ENCODE results near the gene IL18.

Gene IL18

DNA sequence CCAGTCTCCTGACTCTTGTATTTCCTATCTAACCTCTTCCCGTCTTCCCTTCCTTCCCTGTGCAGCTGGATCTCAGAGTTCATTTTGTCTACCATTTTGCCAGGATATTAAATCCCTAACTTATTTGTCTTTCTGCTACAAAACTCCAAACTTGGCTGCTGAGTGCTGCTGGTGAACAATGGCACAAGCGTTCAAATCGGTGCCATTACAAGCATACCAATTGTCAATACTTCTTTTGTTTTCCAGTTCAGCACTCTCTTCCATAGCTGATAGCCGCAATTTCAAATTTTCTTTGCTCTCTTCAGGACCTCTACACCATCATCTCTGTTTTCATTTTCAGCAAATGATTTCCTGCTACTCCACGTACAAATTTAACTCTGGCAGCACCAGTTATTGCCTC lies 13.4 kb downstream of the IL18 start:
- no peaks in the 10 kb centered on the region for H3K27me3 ChIP-seq (ENCODE audit: low read depth, low read length)
- H3K36me3 ChIP-seq (ENCODE audit: control insufficient read depth in 1 of 2, insufficient read depth in 2 of 2, low read length in 2 of 2): peaks cover 0 to 9% of the 10 kb centered on the region in 2 donors
- no peaks in the 10 kb centered on the region for H3K4me1 ChIP-seq (ENCODE audit: control insufficient read depth in 1 of 2, insufficient read depth in 2 of 2, low read length in 2 of 2)
- no peaks in the 10 kb centered on the region for H3K9me3 ChIP-seq (ENCODE audit: control insufficient read depth in 1 of 2, low read length in 2 of 2)
- H3K4me3 ChIP-seq (ENCODE audit: low read depth in 1 of 2, low read length in 2 of 2): no peak overlapping the region
- no peak overlapping the region for H3K27ac ChIP-seq (ENCODE audit: low read length)

DNA sequence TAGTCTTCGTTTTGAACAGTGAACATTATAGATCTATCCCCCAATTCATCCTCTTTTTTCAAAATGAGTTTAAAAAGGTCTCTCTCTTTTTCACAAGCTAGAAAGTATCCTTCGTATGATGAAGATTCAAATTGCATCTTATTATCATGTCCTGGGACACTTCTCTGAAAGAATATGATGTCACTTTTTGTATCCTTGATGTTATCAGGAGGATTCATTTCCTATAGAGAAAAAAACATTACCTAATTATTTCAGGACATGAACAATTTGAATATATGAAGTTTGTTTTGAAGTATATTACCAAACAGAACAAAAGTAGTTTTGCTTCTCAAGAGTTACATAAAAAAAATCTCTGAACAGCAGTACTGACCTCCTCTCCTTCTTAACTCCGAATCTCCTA lies 20.3 kb downstream of the IL18 start:
- Histone ChIP-seq H3K27me3 (ENCODE audit: low read depth, low read length) (no peaks in the 10 kb centered on the region), H3K36me3 (ENCODE audit: control insufficient read depth in 1 of 2, insufficient read depth in 2 of 2, low read length in 2 of 2) (peaks cover 0 to 3% of the 10 kb centered on the region in 2 donors), H3K9me3 (ENCODE audit: control insufficient read depth in 1 of 2, low read length in 2 of 2) (peaks cover 0 to 5% of the 10 kb centered on the region in 2 donors), H3K4me1 (ENCODE audit: control insufficient read depth in 1 of 2, insufficient read depth in 2 of 2, low read length in 2 of 2) (no peaks in the 10 kb centered on the region), H3K4me3 (ENCODE audit: low read depth in 1 of 2, low read length in 2 of 2) (no peak overlapping the region), H3K27ac (ENCODE audit: low read length) (no peak overlapping the region)

DNA sequence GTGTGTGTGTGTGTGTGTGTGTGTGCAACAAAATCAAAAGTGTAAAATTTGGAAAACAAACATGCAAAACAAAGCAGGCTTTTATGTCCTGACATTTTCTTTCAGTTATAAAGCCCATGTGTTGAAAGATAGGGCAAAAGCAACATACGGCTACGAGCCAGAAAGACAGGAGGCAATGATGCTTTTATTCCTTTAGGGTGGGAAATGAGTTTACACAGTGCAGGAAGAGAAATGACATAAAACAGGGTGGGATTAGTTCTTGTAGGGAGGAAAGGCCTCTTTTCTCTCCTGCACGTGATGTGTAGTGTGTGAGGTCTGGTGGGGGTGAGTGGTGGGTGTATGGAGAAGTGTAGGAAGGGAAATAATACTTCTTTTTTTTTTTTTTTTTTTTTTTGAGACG lies 29.4 kb downstream of the IL18 start:
- H3K27me3 ChIP-seq (ENCODE audit: low read depth, low read length): no peaks in the 10 kb centered on the region
- H3K27ac ChIP-seq (ENCODE audit: low read length): no peak overlapping the region
- H3K4me1 ChIP-seq (ENCODE audit: control insufficient read depth in 1 of 2, insufficient read depth in 2 of 2, low read length in 2 of 2): no peaks in the 10 kb centered on the region
- no peak overlapping the region for H3K4me3 ChIP-seq (ENCODE audit: low read depth in 1 of 2, low read length in 2 of 2)
- H3K36me3 ChIP-seq (ENCODE audit: control insufficient read depth in 1 of 2, insufficient read depth in 2 of 2, low read length in 2 of 2): no peaks in the 10 kb centered on the region
- H3K9me3 ChIP-seq (ENCODE audit: control insufficient read depth in 1 of 2, low read length in 2 of 2): no peaks in the 10 kb centered on the region

DNA sequence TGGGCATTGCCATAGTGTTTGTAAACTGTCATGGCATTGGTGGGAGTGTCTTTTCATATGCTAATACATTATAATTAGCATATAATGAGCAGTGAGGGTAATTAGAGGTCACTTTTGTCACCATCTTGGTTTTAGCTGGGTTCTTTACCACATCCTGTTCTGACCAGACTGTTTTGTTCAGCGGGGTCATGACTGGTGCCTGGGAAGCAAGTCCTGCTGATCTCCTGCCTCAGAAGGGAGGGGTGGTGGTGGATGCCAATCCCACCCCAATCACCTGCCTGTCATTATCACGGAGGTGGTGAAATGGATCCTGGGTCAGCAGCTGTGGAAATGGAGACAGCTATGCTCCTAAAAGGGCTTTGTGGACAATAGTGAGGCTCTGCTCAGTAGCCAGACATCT lies 31.2 kb downstream of the IL18 start:
- peaks cover 5 to 8% of the 10 kb centered on the region in 2 donors for H3K4me1 ChIP-seq (ENCODE audit: control insufficient read depth in 1 of 2, insufficient read depth in 2 of 2, low read length in 2 of 2)
- no peak overlapping the region for H3K27ac ChIP-seq (ENCODE audit: low read length)
- H3K27me3 ChIP-seq (ENCODE audit: low read depth, low read length): no peaks in the 10 kb centered on the region
- no peaks in the 10 kb centered on the region for H3K36me3 ChIP-seq (ENCODE audit: control insufficient read depth in 1 of 2, insufficient read depth in 2 of 2, low read length in 2 of 2)
- H3K9me3 ChIP-seq (ENCODE audit: control insufficient read depth in 1 of 2, low read length in 2 of 2): no peaks in the 10 kb centered on the region
- H3K4me3 ChIP-seq (ENCODE audit: low read depth in 1 of 2, low read length in 2 of 2): no peak overlapping the region

DNA sequence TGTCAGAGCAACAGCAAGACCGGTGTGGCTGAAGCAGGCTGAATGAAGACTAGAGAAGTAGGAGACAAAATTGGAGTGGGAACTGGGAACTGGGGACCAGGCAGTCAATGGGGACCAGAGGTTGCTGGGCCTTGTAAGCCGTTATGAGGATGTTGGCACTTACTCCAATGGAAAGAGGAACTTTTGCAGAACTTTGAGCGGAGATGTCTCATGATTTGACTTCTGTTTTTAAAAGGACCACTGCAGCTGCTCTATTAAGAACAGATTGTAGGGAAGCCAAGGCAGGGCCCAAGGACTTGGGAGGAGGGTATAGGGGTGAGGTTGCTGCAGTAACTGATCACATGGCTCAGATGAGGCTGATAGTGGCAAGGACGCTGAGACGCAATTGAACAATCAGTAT lies 34.2 kb downstream of the IL18 start:
- Histone ChIP-seq H3K4me3 (ENCODE audit: low read depth in 1 of 2, low read length in 2 of 2) (no peak overlapping the region), H3K27ac (ENCODE audit: low read length) (no peak overlapping the region), H3K27me3 (ENCODE audit: low read depth, low read length) (no peaks in the 10 kb centered on the region), H3K9me3 (ENCODE audit: control insufficient read depth in 1 of 2, low read length in 2 of 2) (no peaks in the 10 kb centered on the region), H3K4me1 (ENCODE audit: control insufficient read depth in 1 of 2, insufficient read depth in 2 of 2, low read length in 2 of 2) (peaks cover 5 to 8% of the 10 kb centered on the region in 2 donors), H3K36me3 (ENCODE audit: control insufficient read depth in 1 of 2, insufficient read depth in 2 of 2, low read length in 2 of 2) (no peaks in the 10 kb centered on the region)

DNA sequence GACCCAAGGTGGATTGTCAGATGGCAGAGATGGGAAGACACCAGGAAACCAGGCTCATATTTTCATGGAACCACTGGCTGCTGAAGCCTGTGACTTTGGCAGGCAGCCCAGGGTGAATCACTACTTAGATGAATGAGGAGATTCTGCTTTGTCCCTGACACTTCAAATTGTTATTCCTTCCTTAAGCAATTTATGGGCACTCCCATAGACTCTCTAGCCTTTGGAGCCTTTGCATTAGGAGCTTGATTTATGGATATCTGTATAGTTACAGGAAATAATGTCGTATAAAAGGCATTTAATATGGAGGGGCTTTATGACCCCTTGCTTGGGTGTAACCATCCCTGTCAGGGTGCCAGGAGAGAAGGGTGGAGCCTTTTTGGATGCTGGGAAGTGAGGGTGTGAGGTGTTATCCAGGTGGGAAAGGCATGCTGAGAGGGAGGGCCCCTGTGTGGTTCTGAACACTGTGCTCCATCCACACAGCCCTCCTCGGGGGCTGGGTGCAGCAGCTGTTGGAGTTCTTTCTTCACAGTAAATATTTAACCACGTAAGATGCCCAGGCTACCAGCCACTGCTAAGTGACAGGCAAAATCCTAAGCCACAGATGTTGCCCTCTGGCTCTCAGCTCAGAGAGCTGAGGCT lies 35.3 kb downstream of the IL18 start:
- Histone ChIP-seq H3K9me3 (ENCODE audit: control insufficient read depth in 1 of 2, low read length in 2 of 2) (no peaks in the 10 kb centered on the region), H3K27me3 (ENCODE audit: low read depth, low read length) (no peaks in the 10 kb centered on the region), H3K36me3 (ENCODE audit: control insufficient read depth in 1 of 2, insufficient read depth in 2 of 2, low read length in 2 of 2) (no peaks in the 10 kb centered on the region), H3K27ac (ENCODE audit: low read length) (no peak overlapping the region), H3K4me1 (ENCODE audit: control insufficient read depth in 1 of 2, insufficient read depth in 2 of 2, low read length in 2 of 2) (peaks cover 5 to 8% of the 10 kb centered on the region in 2 donors), H3K4me3 (ENCODE audit: low read depth in 1 of 2, low read length in 2 of 2) (no peak overlapping the region)

DNA sequence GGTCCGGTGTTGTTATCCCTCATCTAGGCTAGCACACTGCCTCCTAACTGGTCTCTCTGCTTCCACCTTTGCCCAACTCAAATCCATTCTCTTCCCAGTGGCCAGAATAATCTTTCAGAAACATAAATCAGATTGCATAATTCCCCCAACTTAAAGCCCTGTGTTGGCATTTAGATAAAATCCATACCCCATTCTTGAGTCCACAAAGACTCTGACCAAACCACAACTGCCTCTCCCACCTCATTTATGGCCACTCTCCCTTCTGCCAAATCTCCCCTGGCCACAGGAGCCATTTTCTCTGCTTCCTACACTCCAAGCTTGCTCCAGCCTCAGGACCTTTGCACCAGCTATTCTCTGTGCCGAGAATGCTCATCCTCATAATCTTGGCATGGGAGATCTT lies 36.8 kb downstream of the IL18 start:
- H3K27ac ChIP-seq (ENCODE audit: low read length): no peak overlapping the region
- no peaks in the 10 kb centered on the region for H3K27me3 ChIP-seq (ENCODE audit: low read depth, low read length)
- H3K4me1 ChIP-seq (ENCODE audit: control insufficient read depth in 1 of 2, insufficient read depth in 2 of 2, low read length in 2 of 2): peaks cover 5 to 8% of the 10 kb centered on the region in 2 donors
- no peaks in the 10 kb centered on the region for H3K9me3 ChIP-seq (ENCODE audit: control insufficient read depth in 1 of 2, low read length in 2 of 2)
- H3K4me3 ChIP-seq (ENCODE audit: low read depth in 1 of 2, low read length in 2 of 2): no peak overlapping the region
- no peaks in the 10 kb centered on the region for H3K36me3 ChIP-seq (ENCODE audit: control insufficient read depth in 1 of 2, insufficient read depth in 2 of 2, low read length in 2 of 2)

DNA sequence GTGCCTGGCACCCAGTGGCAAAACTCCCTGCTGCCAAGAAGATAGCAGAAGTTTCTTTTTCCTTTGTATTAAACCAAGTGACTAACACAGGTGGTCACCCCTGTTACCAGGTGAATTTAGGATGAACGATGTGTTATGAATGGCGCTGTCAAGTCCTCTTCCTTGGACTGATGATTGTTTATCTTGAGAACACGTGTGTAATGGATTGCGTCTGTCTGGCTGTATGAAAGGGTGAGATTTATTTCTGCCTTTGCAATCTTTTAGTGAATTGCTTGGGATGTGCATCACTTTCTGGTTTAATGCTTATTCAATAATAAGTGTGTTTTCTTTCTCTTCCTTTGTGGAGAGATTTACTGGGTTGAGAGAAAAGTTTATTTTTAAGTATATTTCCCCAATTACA lies 40.8 kb downstream of the IL18 start:
- Histone ChIP-seq H3K36me3 (ENCODE audit: control insufficient read depth in 1 of 2, insufficient read depth in 2 of 2, low read length in 2 of 2) (peaks cover 0 to 4% of the 10 kb centered on the region in 2 donors), H3K27me3 (ENCODE audit: low read depth, low read length) (no peaks in the 10 kb centered on the region), H3K9me3 (ENCODE audit: control insufficient read depth in 1 of 2, low read length in 2 of 2) (no peaks in the 10 kb centered on the region), H3K4me3 (ENCODE audit: low read depth in 1 of 2, low read length in 2 of 2) (no peak overlapping the region), H3K27ac (ENCODE audit: low read length) (no peak overlapping the region), H3K4me1 (ENCODE audit: control insufficient read depth in 1 of 2, insufficient read depth in 2 of 2, low read length in 2 of 2) (no peaks in the 10 kb centered on the region)

DNA sequence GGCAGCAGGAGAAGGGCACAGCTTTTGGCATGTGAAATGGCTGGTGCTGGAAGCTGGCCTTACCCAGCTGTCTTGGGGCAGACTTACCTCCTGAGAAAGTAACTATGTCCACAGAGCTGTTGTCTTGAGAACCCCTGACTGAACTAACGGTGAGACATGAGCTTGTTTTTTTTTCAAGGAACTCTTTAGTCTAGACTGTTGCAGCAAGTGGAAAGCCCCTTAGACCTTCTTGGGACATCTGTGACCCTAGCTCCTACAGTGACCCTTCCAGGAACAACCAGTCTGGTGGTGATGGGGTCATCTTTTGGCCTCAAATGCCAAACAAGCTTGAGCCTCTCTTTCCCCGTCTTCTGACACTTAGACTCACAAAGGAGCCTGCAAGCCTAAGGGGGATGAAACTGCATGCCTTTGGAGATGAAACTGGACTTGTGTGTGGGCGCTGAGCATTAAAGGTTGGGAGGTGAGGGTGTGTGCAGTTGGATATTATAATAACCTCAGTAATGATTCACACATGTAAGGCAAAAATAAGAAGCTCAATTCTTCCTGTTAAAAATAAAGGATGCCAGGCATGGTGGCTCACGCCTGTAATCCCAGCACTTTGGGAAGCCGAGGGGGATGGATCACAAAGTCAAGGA lies 41.8 kb downstream of the IL18 start:
- H3K36me3 ChIP-seq (ENCODE audit: control insufficient read depth in 1 of 2, insufficient read depth in 2 of 2, low read length in 2 of 2): peaks cover 0 to 4% of the 10 kb centered on the region in 2 donors
- H3K27me3 ChIP-seq (ENCODE audit: low read depth, low read length): no peaks in the 10 kb centered on the region
- no peak overlapping the region for H3K27ac ChIP-seq (ENCODE audit: low read length)
- no peaks in the 10 kb centered on the region for H3K4me1 ChIP-seq (ENCODE audit: control insufficient read depth in 1 of 2, insufficient read depth in 2 of 2, low read length in 2 of 2)
- H3K9me3 ChIP-seq (ENCODE audit: control insufficient read depth in 1 of 2, low read length in 2 of 2): no peaks in the 10 kb centered on the region
- H3K4me3 ChIP-seq (ENCODE audit: low read depth in 1 of 2, low read length in 2 of 2): no peak overlapping the region

DNA sequence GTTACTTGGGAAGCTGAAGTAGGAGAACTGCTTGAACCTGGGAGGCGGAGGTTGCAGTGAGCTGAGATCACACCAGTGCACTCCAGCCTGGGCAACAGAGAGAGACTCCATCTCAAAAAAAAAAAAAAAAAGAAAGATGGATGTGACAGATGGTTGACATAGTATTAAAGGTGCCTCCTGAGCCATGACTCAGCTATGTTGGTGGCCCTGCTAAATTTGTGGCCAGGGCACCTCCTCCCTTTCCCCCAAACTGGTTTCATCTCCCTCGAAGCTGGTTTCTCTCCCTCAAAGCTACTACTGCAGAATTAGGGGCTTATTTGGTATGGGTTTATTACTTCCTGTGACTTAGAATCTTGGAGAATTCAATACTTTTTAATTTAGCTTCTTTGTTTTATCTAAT lies 45.7 kb downstream of the IL18 start:
- H3K4me1 ChIP-seq (ENCODE audit: control insufficient read depth in 1 of 2, insufficient read depth in 2 of 2, low read length in 2 of 2): no peaks in the 10 kb centered on the region
- H3K27ac ChIP-seq (ENCODE audit: low read length): no peak overlapping the region

DNA sequence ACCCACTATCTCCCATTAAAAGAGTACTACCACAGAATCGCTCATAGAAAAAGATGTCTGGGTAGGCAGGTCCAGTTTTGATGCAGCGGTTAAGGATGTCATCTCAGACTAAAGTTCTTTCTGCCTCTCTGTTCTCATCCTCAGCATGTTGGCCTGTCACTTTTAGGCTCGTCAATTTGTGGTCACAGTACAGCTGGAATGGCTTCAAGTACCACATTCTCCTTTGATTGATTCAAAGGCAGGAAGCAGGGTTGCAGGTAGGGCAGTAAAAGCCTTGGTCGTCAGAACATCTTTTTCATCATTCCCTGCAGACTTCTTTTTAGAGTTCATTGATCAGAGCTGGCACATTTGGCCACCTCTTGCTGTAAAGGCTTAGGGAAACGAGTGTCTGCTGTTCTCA lies 48.5 kb downstream of the IL18 start:
- H3K4me3 ChIP-seq (ENCODE audit: low read depth in 1 of 2, low read length in 2 of 2): no peak overlapping the region
- no peak overlapping the region for H3K27ac ChIP-seq (ENCODE audit: low read length)
- H3K27me3 ChIP-seq (ENCODE audit: low read depth, low read length): no peaks in the 10 kb centered on the region
- peaks cover 0 to 4% of the 10 kb centered on the region in 2 donors for H3K36me3 ChIP-seq (ENCODE audit: control insufficient read depth in 1 of 2, insufficient read depth in 2 of 2, low read length in 2 of 2)
- no peaks in the 10 kb centered on the region for H3K4me1 ChIP-seq (ENCODE audit: control insufficient read depth in 1 of 2, insufficient read depth in 2 of 2, low read length in 2 of 2)
- H3K9me3 ChIP-seq (ENCODE audit: control insufficient read depth in 1 of 2, low read length in 2 of 2): no peaks in the 10 kb centered on the region

More for the DNA sequence above, 45.7 kb downstream of the IL18 start:
- H3K36me3 ChIP-seq (ENCODE audit: control insufficient read depth in 1 of 2, insufficient read depth in 2 of 2, low read length in 2 of 2): peaks cover 0 to 4% of the 10 kb centered on the region in 2 donors
- H3K4me3 ChIP-seq (ENCODE audit: low read depth in 1 of 2, low read length in 2 of 2): no peak overlapping the region
- H3K9me3 ChIP-seq (ENCODE audit: control insufficient read depth in 1 of 2, low read length in 2 of 2): no peaks in the 10 kb centered on the region
- H3K27me3 ChIP-seq (ENCODE audit: low read depth, low read length): no peaks in the 10 kb centered on the region

DNA sequence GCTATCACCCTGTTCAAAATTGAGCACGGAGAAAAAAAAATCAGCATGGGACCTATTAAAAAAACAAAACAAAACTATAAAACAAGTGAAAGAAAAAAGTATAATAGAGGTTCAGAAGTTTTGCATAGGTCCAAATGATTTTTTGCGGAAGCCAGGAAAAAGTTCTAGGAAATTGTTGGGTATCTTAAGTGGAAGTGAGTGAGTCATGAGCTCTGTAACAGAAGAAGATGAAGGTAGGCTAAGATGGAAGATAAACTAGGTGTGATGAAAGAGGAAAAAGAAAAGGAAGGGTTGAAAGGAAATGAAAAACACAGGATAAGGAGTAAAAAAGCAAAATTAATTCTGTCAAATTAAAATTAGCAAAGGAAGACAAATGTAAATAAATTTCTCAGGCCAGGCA lies 49.4 kb downstream of the IL18 start:
- H3K36me3 ChIP-seq (ENCODE audit: control insufficient read depth in 1 of 2, insufficient read depth in 2 of 2, low read length in 2 of 2): no peaks in the 10 kb centered on the region
- no peaks in the 10 kb centered on the region for H3K27me3 ChIP-seq (ENCODE audit: low read depth, low read length)
- H3K9me3 ChIP-seq (ENCODE audit: control insufficient read depth in 1 of 2, low read length in 2 of 2): no peaks in the 10 kb centered on the region
- H3K4me3 ChIP-seq (ENCODE audit: low read depth in 1 of 2, low read length in 2 of 2): no peak overlapping the region
- H3K4me1 ChIP-seq (ENCODE audit: control insufficient read depth in 1 of 2, insufficient read depth in 2 of 2, low read length in 2 of 2): no peaks in the 10 kb centered on the region
- no peak overlapping the region for H3K27ac ChIP-seq (ENCODE audit: low read length)
